Stomach (tissue), 4 donors: ENCODE measurements around the gene SLC24A4.

ENCODE experiments used
- EP300 ChIP-seq: sonication (generic); formaldehyde crosslinking; IDR thresholded peaks from one replicate; pipeline ENCODE4 v1.6.1; 2017; ENCODE audit warnings: antibody characterized with exemption
- POLR2A ChIP-seq, 4 donors: fragments of 450-650 bp; IDR thresholded peaks; one replicate each; pipeline ENCODE4 v1.6.1; 2016; ENCODE audit warnings: antibody characterized with exemption in 4 of 4, control low read depth in 2 of 4, mild to moderate bottlenecking in 1 of 4, moderate library complexity in 1 of 4
- POLR2AphosphoS5 ChIP-seq, 3 donors: sonication (generic); formaldehyde crosslinking; IDR thresholded peaks; one replicate each; pipeline ENCODE4 v1.6.1; 2016; ENCODE audit warnings: antibody characterized with exemption in 3 of 3
- TF ChIP-seq, protein P1 (sequence below), 7 experiments: fragments of 450-650 bp in 4 of 7; fragments of 200-600 bp in 3 of 7; sonication (generic) in 3 of 7; IDR thresholded peaks; one replicate each; pipeline ENCODE4 v1.5.1; 2016 to 2019; ENCODE audit warnings: antibody characterized with exemption in 7 of 7, control low read depth in 2 of 7, mild to moderate bottlenecking in 1 of 7

- TF ChIP-seq POLR2A (IDR thresholded peaks at IDR 0.05) = no peak
- TF ChIP-seq, protein P1, sequence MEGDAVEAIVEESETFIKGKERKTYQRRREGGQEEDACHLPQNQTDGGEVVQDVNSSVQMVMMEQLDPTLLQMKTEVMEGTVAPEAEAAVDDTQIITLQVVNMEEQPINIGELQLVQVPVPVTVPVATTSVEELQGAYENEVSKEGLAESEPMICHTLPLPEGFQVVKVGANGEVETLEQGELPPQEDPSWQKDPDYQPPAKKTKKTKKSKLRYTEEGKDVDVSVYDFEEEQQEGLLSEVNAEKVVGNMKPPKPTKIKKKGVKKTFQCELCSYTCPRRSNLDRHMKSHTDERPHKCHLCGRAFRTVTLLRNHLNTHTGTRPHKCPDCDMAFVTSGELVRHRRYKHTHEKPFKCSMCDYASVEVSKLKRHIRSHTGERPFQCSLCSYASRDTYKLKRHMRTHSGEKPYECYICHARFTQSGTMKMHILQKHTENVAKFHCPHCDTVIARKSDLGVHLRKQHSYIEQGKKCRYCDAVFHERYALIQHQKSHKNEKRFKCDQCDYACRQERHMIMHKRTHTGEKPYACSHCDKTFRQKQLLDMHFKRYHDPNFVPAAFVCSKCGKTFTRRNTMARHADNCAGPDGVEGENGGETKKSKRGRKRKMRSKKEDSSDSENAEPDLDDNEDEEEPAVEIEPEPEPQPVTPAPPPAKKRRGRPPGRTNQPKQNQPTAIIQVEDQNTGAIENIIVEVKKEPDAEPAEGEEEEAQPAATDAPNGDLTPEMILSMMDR (IDR thresholded peaks at IDR 0.05) = no peak
- TF ChIP-seq EP300 = no peak
- TF ChIP-seq POLR2AphosphoS5 (IDR thresholded peaks at IDR 0.05) = no peak
These were observed 200.8 kb downstream of the SLC24A4 start for GRCh38 chr14:92523752-92524151.
